Midbrain (tissue), 1 donor: ENCODE results near the gene RFTN1.

Source experiments
- DNase-seq: peaks from one replicate; lab custom pipeline; 2025; lab: John Stamatoyannopoulos, UW

Gene RFTN1

DNA sequence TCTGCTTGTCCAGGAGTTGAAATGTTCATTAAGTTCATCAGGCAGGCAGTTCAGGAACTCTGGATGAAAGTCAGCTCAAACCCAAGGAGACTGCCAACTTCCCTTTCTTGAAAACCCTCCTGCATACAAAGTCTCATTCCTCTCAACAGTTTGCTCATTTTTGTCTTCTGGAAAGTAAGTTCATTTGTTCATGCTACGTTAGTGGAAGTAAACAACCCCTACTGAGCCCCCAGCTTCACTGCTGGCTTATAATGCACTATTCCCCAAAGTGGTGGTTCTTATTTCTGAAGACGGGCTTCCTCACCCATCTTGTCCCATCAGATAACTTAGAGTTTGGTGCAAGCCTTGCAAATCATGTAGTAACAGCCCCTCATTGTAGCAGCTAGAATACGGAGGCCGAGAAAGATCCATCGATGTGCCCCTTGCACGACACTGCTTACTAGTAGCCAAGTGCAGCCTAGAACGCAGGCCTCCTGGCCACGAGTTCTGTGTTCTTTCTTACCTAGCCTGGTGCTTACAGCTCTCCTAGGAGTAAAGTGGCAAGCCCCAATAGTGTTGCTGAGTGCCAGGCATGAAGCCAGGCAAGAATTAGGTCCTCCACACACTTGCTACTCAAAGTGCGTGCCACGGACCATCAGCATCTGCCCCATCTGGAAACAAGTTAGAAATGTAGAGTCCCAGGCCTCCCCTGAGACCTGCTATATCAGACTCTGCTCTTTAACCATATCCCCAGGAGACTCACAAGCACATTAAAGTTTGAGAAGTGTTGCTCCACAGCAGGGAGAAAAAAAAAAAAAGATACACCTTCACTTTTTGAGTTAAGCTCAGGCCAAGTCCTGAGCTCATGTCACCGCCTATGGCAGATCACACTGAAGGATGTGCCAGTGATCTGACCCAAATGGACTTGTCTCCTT is 82.5 kb downstream of the RFTN1 start:
- peak; percentile 10 for DNase-seq

DNA sequence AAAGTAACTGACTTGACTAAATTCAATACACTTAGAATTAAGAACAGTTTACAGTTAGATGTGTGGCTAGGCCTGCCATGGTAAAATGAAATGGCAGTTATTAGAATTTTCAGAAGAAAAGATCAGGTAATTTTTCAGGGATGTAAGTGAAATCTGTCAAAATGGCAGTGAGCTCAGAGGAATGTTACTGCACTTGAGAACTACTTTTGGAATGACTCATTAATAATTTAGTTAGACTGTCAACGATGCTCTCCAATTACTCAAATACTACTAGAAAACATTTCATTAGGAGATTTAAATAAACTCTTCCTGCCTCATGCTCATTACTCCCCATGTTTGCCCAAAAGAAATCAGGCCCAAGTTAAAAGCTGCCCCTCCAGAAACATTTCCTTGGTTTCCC is 84.4 kb downstream of the RFTN1 start:
- DNase-seq = no peak

DNA sequence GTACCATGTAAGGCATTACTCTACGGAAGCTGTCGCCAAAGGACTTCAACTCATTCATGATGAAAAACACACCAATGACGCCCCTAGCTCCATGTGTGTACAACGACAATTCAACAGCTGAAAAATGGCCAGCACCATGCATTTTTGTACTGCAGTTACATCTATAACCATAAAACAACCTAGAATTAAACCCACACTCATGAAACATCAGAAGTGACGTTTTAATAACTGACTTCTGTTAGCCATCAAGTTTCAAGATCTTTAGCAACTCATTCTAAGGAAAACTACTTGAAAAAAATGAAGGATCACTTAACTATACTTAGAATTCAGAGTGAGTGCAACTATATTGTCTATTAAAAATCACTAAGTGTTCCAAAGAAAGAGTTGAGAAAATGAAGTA is 84.9 kb downstream of the RFTN1 start:
- DNase-seq = no peak

DNA sequence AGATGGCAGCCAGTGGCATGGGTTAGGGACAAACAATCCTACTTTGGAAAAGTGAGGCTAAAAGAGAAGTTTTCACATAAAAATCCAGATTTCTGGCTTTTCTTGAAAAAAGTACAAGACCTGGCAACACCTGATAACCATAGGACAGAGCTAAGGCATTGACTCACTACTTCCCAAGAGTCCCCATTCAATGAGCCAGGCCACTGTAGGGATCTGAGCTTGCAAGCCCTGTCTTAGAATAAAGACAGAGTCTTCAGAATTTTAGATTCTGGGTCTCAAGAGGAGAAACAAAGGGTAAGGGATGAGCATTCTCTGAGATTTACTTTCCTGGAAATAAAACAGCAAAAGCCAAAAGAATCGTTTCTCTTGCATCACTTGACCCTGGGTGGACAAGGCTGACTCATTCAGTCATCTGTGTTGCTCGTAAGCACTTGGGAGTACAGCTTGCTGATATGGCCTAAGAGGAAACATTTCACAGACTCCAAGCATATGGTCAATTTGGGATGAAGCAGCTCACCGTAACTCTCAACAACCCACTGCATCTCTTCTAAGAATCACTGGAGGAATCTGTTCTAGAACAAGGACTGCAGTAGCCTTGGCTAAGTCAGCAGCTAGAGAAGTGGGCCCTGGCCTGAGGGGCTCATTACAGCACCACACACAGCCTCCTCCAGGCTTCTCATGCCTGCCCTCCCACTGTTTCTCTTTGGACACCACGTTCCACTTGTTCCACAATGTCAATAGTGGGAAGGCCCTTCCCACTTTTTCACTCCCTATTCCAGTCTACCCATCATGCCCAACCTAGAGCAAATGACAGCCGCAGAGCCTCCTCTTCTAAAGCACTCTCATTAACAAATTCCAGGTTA is 86.2 kb downstream of the RFTN1 start:
- DNase-seq = no peak

DNA sequence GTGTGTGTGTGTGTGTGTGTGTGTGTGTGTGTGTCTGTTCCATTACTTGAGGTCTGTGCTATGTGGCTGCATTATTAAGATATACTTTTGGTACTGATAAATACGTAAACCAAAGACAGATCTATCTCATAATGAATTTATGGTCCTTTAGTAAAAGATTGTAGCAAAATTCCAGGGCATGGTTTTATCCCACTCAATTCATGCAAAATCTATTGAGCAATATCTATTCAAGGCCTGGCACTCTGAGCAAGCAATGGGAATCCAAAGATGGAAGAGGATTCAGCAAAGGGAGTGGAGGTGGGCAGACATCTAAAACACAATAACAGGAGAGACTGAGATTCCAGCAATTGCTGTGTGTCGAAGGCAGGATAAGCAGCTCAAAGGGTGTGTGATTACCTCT is 86.8 kb downstream of the RFTN1 start:
- no peak for DNase-seq

DNA sequence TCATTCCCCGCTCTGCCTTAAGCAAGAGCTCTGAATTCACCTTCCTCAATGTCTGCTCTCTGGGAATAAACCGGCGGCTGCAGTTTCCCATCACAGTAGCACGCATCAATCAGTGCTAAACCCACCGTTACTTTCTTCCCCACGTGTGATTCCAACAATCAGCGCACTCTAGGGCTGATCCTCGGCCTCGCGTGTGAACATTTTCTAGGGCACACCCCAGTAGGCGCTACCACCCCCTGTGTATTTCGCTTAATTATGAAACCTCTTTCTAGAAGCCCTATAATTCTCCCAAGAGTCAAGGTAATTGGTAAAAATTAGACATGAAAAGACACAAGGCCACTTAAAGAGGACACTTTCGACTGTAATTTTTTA is 87.5 kb downstream of the RFTN1 start:
- DNase-seq = no peak

DNA sequence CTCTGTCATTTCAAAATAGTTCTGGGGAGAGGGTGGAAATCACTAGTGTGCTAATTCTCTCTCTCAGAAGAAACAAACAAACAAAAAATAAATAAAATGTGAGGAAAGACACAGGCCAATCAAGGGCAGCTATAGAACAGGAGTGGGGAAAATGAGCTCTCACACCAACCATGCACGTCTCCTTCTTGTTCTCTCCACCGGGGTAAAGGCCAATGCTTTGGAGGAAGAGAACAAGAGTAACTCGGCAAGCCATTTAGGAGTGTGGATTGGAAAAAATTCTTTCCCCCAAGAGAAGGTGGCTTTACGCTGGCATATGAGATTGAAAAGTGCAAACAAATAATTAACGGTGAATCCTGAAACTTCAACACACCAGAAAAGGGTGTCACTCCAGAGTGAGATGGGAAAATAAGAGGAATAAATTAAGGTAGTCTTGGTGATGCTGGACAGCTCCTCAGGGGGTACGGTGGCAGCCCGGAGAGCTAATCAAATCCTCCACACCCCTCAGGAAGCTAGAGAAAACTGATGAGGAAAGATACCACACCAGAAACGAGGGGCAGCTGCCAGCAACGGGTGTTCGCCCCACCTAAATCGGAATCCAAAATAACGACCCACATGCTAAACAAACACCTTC is 88.0 kb downstream of the RFTN1 start:
- DNase-seq = no peak

DNA sequence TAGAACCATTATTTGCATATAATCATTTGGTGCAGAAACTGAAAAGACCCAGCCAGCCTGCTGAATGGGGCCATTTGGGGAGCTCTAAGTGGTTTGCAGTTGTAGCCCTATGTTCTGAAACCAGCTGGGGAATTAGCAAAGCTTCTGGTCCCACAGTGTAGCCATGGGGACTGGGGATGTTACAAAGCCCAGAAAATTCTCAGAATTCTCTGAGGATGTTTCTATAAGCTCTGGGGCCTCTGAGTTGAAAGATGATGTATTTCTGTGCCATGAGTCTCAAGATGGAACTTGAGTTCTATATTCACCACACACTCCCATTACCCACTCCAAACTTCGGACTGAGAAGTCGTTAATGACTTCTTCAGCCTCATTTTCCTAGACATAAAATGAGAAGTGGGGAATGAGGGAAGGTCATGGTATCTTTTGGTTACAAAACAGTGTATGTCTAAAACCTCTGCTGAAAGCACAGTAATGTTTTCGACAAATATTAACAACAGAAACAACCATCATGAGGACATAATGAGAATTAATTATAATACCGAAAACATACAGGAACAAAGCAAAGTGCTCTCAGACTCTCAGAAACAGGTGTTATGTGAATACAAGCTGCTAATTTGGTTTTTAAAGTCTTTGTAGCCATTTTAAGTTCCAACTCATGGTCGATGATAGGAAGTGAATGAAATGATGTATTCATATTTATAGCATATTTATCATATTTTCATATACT is 89.4 kb downstream of the RFTN1 start:
- no peak for DNase-seq

DNA sequence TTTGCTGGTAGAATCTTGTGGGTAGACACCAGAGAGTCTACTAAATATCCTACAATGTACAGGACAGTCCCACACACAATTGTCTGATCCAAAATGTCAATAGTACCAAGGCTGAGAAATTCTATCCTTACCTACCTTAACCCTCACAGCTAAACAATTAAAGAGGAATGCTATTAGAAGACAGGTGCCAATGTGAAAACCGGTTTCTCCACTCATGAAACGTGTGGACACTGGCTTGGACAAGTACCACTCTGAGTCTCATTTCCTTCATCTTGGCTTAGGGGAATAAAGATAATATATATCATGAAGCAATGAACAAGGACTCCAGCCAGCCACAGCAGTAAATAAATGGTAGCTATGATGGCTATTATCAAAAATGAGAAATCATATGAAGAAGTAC is 90.2 kb downstream of the RFTN1 start:
- no peak for DNase-seq

DNA sequence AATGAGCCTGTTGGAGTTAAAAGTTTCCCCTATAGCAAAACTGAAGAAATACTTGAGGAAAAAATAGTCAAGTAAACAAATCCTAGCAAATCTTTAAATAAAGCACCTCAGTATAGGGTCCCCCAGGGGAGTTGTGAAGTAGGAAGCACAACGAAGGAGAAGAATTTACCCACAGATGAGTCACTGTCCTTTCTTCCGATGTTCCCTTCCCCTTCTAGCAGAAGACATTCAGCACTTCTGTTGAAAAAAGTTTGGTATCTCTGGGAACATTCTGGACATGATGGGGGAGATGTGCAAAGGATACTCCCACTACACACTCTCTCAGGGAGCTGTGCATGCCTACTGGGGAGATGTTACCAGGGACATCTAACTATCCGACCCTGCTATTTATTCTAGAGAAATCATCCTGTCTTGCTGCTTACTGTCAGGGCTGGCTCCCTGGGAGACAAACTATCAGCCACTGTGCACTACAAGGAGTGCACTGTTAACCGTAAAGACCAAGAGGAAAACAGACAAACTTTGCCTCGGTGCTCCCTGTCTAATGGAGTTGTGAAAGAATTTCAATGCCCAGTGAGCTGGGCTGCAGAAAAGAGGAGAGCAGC is 93.8 kb downstream of the RFTN1 start:
- DNase-seq = no peak

DNA sequence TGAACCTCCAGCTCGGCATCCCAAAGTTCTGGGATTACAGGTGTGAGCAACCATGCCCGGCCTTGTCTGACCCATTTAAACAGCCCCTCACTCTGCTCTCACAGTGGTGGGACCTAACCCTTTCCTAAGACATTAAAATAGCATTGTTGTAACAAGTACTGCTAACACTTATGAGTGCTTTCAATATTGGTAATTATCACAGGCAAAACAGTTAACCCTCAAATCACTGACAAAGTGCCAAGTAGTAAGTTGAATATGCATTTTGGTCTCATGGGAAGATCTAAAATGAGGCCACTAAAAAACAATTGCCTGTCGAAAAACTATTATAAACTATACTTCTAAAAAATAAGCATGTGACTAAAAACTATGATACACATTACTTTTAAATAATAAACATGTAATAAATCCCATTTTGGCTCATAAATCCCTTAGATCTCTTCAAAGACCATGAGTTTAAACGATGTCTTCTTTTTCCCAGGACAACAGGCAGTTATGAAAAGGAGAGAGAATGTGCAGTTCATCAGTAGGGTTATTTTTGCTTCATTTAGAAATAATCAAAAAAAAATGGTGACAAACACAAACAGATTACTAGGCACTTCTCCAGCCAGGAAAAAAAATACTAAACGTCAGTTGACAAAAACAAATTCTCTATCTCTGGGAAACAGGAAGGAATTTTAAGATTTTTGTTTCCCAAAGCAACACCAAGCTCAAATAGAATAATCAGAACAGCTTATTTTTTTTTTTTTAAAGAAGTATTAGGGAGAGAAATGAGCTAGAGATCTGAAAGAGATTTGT is 95.4 kb downstream of the RFTN1 start:
- DNase-seq = no peak

DNA sequence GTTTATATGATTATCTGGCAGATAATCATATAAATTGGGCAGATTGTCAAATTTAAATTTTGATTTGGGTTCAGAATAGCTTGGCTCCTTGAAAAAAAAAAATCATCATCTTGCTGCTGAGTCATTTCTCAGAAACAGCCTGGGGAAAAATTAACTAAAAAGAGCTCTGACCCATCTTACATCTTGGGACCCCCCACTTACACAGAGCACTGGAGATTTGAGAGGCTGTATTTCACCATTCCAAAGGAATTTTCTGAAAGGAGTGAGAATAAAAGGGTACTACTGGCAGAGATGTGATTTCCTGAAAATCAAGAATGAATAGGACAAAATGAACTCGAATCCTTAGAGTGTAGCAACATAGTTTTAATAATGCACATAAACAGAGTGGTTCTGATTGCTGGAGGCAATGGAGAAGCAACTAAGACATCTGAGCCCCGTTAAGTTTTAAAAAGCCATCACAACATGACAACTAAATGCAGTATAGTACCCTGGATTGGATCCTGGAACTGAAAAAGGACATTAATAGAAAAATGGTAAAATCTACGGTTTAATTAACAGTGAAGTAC is 97.5 kb downstream of the RFTN1 start:
- no peak for DNase-seq

DNA sequence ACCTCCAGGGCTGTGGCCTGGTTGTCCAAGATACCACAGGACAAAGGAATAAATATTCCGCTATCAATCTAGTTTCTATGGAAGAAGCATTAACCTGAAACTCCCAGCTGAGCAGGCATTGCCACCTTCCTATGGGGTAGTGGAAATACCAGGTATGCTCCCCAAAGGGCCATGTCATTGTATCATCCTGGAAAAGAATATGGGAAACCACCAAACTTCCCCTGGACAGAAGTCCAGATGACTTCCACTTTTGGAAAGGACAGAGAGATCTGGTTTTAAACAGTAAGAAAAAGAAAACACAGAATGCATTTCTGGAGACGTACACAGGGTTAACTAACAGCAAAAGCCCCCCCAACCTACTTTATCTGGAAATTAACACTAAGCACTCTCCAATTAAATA is 100.2 kb downstream of the RFTN1 start:
- no peak for DNase-seq

DNA sequence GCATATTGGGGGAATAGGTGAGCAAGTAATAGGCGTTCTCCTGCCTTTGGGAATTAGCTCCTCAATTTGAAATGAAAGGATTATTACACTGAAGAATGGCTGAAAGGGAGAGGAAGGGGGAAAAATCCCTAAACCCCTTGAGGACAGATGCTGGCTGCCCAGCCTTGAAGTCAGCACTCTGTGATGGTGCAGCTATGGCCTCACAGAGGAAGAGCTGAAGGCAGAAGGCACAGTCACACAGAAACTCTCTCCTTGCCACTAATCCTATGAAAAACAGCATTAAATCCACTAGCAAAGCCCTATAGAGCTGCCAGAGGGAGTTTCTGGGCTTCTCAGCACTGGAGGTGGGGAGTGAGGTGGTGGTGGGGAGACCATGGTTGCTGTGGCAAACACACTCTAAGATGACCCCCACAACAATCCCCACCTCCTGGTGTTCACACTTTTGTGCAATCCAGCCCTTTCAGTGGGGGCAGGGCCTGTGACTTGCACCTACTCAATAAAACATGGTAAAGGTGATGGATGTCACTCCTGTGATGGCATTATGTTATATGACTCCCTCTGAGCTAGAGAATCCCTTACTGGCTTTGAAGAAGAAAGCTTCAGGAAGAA is 101.2 kb downstream of the RFTN1 start:
- DNase-seq = no peak

DNA sequence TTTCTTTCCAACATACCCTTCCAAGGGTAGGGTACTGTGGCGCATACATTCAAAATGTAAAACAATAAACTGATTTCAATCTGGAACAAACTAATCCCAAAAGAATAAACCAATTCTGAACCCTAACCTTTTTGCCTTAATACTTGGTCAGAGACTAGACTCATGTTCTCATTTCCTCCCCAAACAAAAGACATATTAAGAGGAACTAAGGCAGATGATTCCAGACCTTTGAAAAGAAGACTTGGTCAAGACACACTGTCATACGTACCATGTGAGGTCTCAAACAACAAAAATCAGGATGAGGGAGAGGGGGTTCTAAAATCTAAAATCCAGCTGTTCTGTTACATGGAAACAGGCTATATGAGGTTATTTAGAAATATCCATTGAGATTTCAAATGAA is 102.1 kb downstream of the RFTN1 start:
- no peak for DNase-seq

DNA sequence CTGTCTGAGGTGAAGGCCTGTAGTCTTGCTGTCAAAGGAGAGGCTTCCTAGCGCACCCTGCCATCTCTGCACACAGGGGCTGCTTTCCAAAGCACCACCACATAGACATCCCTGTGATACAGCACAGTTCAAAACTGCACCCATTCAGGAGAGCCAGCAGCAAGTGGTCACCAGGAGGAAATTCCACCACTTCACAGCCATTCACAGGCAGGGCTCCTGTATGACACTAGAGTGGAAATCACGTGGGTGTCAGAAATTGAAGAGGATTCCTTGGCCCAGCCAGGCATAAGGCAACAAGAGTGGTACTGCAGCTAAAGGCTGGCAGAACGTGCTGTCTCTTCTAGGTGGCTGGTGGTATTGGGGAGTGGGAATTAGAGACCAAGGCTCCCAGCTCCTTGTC is 102.8 kb downstream of the RFTN1 start:
- no peak for DNase-seq

DNA sequence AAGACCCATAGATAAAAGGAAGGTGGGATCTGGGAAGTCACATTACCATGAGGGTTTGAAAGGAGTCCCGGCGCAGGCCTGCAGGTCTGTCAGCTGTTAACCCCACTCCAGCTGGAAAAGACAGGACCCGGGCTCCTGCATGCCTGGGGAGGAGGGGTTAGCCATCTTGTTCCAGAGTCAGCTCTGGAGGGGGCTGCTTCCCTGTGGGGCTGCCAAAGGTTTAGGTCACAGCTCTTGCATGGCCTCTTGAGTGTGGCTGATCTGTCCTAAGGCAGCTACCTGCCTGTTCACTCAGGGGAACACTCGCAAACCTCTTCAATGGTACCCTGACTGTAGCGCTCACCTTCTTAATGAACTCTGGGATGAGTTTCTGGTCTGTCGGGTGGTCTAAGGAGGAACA is 104.5 kb downstream of the RFTN1 start:
- no peak for DNase-seq

DNA sequence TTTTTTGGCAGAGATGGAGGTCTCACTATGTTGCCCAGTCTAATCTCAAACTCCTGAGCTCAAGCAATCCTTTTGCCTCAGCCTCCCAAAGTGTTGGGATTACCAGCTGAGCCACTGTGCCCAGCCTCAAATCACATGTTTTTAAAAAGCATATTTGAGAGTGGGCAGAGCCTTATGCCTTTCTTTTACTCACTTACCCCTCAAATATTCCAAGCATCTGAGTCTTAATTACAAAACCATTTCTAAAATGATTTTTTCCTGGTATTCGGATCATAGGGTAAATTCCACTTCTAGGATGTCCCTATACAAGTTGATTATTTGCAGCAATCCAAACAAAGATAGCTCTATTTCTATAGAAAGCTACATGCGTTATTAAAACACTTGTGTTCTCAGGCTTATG is 106.1 kb downstream of the RFTN1 start:
- no peak for DNase-seq

DNA sequence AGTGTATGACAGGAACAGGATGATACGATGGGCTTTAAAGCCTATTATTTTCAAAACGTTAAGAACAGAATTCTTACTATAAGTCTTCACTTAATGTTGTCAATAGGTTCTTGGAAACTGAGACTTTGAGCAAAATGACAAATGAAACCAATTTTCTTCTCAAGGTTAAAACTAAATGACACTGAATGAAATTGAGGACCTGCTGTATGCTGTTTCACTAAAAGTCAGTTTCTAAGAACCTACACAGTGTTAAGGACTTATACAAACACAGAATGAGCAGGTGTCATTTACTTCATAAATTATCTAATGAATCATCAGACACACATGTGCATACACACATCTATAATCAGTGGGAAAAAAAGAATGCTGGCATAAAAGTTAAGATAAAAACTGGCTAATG is 106.9 kb downstream of the RFTN1 start:
- no peak for DNase-seq

DNA sequence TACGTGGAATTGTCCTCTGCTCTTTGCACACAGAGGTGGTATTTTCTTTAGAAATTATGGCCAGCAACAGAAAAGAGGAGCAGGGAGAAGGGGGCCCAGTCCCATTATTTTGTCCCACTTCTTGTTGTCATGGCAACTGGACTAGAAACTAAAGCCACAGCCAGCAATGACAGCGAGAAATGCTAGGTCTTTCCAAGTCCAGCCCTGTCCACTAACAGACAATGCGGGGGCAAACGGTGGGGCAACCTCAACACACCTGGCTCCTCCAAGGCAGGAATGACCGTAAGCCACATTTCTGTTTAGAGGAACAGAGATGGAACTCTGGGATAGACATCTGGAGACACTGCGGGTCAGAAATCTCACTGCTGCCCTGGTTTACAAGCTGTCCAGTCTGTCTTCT is 107.3 kb downstream of the RFTN1 start:
- no peak for DNase-seq
